ENCODE data around the gene PAX4.

GRCh38 chr7:127598318-127598717 is 19.6 kb downstream of the PAX4 start:
- TF ChIP-seq POLR2A (IDR thresholded peaks at IDR 0.05) (no peak), EP300 (IDR thresholded peaks at IDR 0.05) (no peak)
